Activated CD4-positive, alpha-beta T cell treated with anti-CD3 and anti-CD28 coated beads, Interleukin-2, amount 10 ng/mL, durations not matched to agents 24 days and 14 days (primary cell): ENCODE measurements around the gene TAF4B. TPM values are rescaled to one million over a fixed set of nuclear protein-coding genes. Genes with fewer than 3 reads are reported as not detected.
"Not testable (repeated sequence)": the region's sequence is repeated elsewhere in the genome, so short reads cannot be mapped to it uniquely, and the experiment has no call there.

Experiments
- DNase-seq: peaks from one replicate; pipeline ENCODE4 v3.0.0; 2022
- H3K27ac Mint-ChIP-seq: one replicate; pipeline ENCODE4 v1.8.0; 2022; ENCODE audit warnings: mild to moderate bottlenecking, mixed read lengths
- H3K27me3 Mint-ChIP-seq: one replicate; pipeline ENCODE4 v1.8.0; 2022; ENCODE audit warnings: mixed read lengths
- H3K36me3 Mint-ChIP-seq: one replicate; pipeline ENCODE4 v1.8.0; 2022; ENCODE audit warnings: low read depth, mild to moderate bottlenecking, mixed read lengths
- H3K4me1 Mint-ChIP-seq: one replicate; pipeline ENCODE4 v1.8.0; 2021; ENCODE audit warnings: mixed read lengths
- H3K4me3 Mint-ChIP-seq: one replicate; pipeline ENCODE4 v1.8.0; 2022; ENCODE audit warnings: mild to moderate bottlenecking, moderate library complexity, mixed read lengths
- H3K9me3 Mint-ChIP-seq: one replicate; pipeline ENCODE4 v1.8.0; 2021; ENCODE audit warnings: mixed read lengths
- intact Hi-C: fragments of 100-400 bp; cut with micrococcal nuclease; formaldehyde crosslinking; loops from one replicate; pipeline ENCODE4 v1.15.1; 2023
- total RNA-seq: library from RNA; stranded (reverse); gene quantifications from 2 replicates; pipeline ENCODE4 v1.2.3, GENCODE V29; 2022

TAF4B gene
- total RNA-seq, 1 donor from 2014 or later: 17.5 TPM

GRCh38 chr18:26336572-26336971 lies 110.3 kb downstream of the TAF4B start:
- Mint-ChIP-seq H3K4me1 (no peaks in the 10 kb centered on the region), H3K9me3 (peaks cover 4% of the 10 kb centered on the region), H3K27ac (no peak overlapping the region), H3K27me3 (no peaks in the 10 kb centered on the region), H3K36me3 (peaks cover 14% of the 10 kb centered on the region), H3K4me3 (no peak overlapping the region)
- DNase-seq: no peak
- intact Hi-C loops: no loop called here

GRCh38 chr18:26342646-26343045 lies 116.4 kb downstream of the TAF4B start:
- Mint-ChIP-seq H3K27me3 (no peaks in the 10 kb centered on the region), H3K9me3 (peaks cover 23% of the 10 kb centered on the region), H3K27ac (no peak overlapping the region), H3K36me3 (peaks cover 42% of the 10 kb centered on the region), H3K4me1 (no peaks in the 10 kb centered on the region), H3K4me3 (no peak overlapping the region)
- no peak for DNase-seq
- intact Hi-C loops: no loop called here

GRCh38 chr18:26350961-26351360 lies 124.7 kb downstream of the TAF4B start:
- no peak overlapping the region for H3K27ac Mint-ChIP-seq
- H3K4me3 Mint-ChIP-seq: no peak overlapping the region
- H3K27me3 Mint-ChIP-seq: no peaks in the 10 kb centered on the region
- no peak for DNase-seq
- peaks cover 23% of the 10 kb centered on the region for H3K36me3 Mint-ChIP-seq
- no peaks in the 10 kb centered on the region for H3K4me1 Mint-ChIP-seq
- H3K9me3 Mint-ChIP-seq: peaks cover 23% of the 10 kb centered on the region
- intact Hi-C loops: no loop called here

GRCh38 chr18:26356045-26356785 lies 130.0 kb downstream of the TAF4B start:
- Mint-ChIP-seq H3K4me3 (no peak overlapping the region), H3K4me1 (no peaks in the 10 kb centered on the region), H3K36me3 (peaks cover 16% of the 10 kb centered on the region), H3K27ac (no peak overlapping the region), H3K9me3 (peaks cover 1% of the 10 kb centered on the region), H3K27me3 (no peaks in the 10 kb centered on the region)
- no peak for DNase-seq
- intact Hi-C loops: no loop called here

- intact Hi-C loops: no loop called here
- Mint-ChIP-seq H3K27me3 (no peaks in the 10 kb centered on the region), H3K4me1 (no peaks in the 10 kb centered on the region), H3K4me3 (no peak overlapping the region), H3K36me3 (peaks cover 16% of the 10 kb centered on the region), H3K9me3 (no peaks in the 10 kb centered on the region), H3K27ac (no peak overlapping the region)
- no peak for DNase-seq
Observed at GRCh38 chr18:26357960-26358359, 131.7 kb downstream of the TAF4B start.

- peaks cover 18% of the 10 kb centered on the region for H3K36me3 Mint-ChIP-seq
- intact Hi-C loops: no loop called here
- no peaks in the 10 kb centered on the region for H3K9me3 Mint-ChIP-seq
- no peaks in the 10 kb centered on the region for H3K4me1 Mint-ChIP-seq
- H3K27ac Mint-ChIP-seq: no peak overlapping the region
- no peaks in the 10 kb centered on the region for H3K27me3 Mint-ChIP-seq
- DNase-seq: no peak
- H3K4me3 Mint-ChIP-seq: no peak overlapping the region
Observed at GRCh38 chr18:26362021-26362420, 135.8 kb downstream of the TAF4B start.

GRCh38 chr18:26367425-26367824 lies 141.2 kb downstream of the TAF4B start:
- H3K4me3 Mint-ChIP-seq: no peak overlapping the region
- no peaks in the 10 kb centered on the region for H3K9me3 Mint-ChIP-seq
- peaks cover 6% of the 10 kb centered on the region for H3K36me3 Mint-ChIP-seq
- H3K27ac Mint-ChIP-seq: no peak overlapping the region
- no peak for DNase-seq
- intact Hi-C loops: no loop called here
- H3K4me1 Mint-ChIP-seq: no peaks in the 10 kb centered on the region
- H3K27me3 Mint-ChIP-seq: no peaks in the 10 kb centered on the region

GRCh38 chr18:26370037-26370436 lies 143.8 kb downstream of the TAF4B start:
- Mint-ChIP-seq H3K36me3 (peaks cover 6% of the 10 kb centered on the region), H3K27me3 (no peaks in the 10 kb centered on the region), H3K9me3 (no peaks in the 10 kb centered on the region), H3K4me3 (no peak overlapping the region), H3K4me1 (no peaks in the 10 kb centered on the region), H3K27ac (no peak overlapping the region)
- intact Hi-C loops: no loop called here
- no peak for DNase-seq

GRCh38 chr18:26376105-26376504 lies 149.9 kb downstream of the TAF4B start:
- Mint-ChIP-seq H3K4me3 (no peak overlapping the region), H3K27ac (no peak overlapping the region), H3K4me1 (no peaks in the 10 kb centered on the region), H3K9me3 (no peaks in the 10 kb centered on the region), H3K27me3 (no peaks in the 10 kb centered on the region), H3K36me3 (peaks cover 3% of the 10 kb centered on the region)
- no peak for DNase-seq
- intact Hi-C loops: no loop called here

GRCh38 chr18:26378701-26379100 lies 152.5 kb downstream of the TAF4B start:
- DNase-seq: no peak
- H3K27me3 Mint-ChIP-seq: no peaks in the 10 kb centered on the region
- no peaks in the 10 kb centered on the region for H3K9me3 Mint-ChIP-seq
- no peaks in the 10 kb centered on the region for H3K4me1 Mint-ChIP-seq
- intact Hi-C loops: no loop called here
- H3K36me3 Mint-ChIP-seq: peaks cover 3% of the 10 kb centered on the region
- H3K4me3 Mint-ChIP-seq: no peak overlapping the region
- H3K27ac Mint-ChIP-seq: no peak overlapping the region

GRCh38 chr18:26381555-26381954 lies 155.3 kb downstream of the TAF4B start:
- not testable (repeated sequence) for H3K27ac Mint-ChIP-seq, DNase-seq, H3K9me3 Mint-ChIP-seq, H3K27me3 Mint-ChIP-seq, H3K36me3 Mint-ChIP-seq, H3K4me3 Mint-ChIP-seq, H3K4me1 Mint-ChIP-seq
- intact Hi-C loops: loop anchor here (5.0 kb wide), 2 partner anchors 166 to 266 kb away; partner anchors contain the start of gene KCTD1

GRCh38 chr18:26383454-26384270 lies 157.4 kb downstream of the TAF4B start:
- H3K27ac Mint-ChIP-seq: no peak overlapping the region
- no peaks in the 10 kb centered on the region for H3K9me3 Mint-ChIP-seq
- intact Hi-C loops: loop anchor here (5.0 kb wide), 2 partner anchors 164 to 264 kb away; partner anchors contain the start of gene KCTD1
- peak; percentile 65 for DNase-seq
- H3K36me3 Mint-ChIP-seq: no peaks in the 10 kb centered on the region
- no peaks in the 10 kb centered on the region for H3K4me1 Mint-ChIP-seq
- no peaks in the 10 kb centered on the region for H3K27me3 Mint-ChIP-seq
- H3K4me3 Mint-ChIP-seq: no peak overlapping the region

GRCh38 chr18:26386002-26386401 lies 159.8 kb downstream of the TAF4B start:
- H3K9me3 Mint-ChIP-seq: no peaks in the 10 kb centered on the region
- no peak overlapping the region for H3K27ac Mint-ChIP-seq
- no peak for DNase-seq
- peaks cover 10% of the 10 kb centered on the region for H3K36me3 Mint-ChIP-seq
- intact Hi-C loops: no loop called here
- H3K4me1 Mint-ChIP-seq: no peaks in the 10 kb centered on the region
- H3K4me3 Mint-ChIP-seq: no peak overlapping the region
- no peaks in the 10 kb centered on the region for H3K27me3 Mint-ChIP-seq

GRCh38 chr18:26386441-26386840 lies 160.2 kb downstream of the TAF4B start:
- peaks cover 10% of the 10 kb centered on the region for H3K36me3 Mint-ChIP-seq
- H3K9me3 Mint-ChIP-seq: no peaks in the 10 kb centered on the region
- H3K4me3 Mint-ChIP-seq: no peak overlapping the region
- intact Hi-C loops: no loop called here
- H3K27ac Mint-ChIP-seq: no peak overlapping the region
- no peaks in the 10 kb centered on the region for H3K27me3 Mint-ChIP-seq
- no peaks in the 10 kb centered on the region for H3K4me1 Mint-ChIP-seq
- no peak for DNase-seq
